GM18951 (cell line): ENCODE data around the gene MCC.

Source experiments
- POLR2A ChIP-seq: IDR thresholded peaks from 4 replicates; pipeline ENCODE4 v1.6.1; 2011; ENCODE audit warnings: mild to moderate bottlenecking; ENCODE audit not compliant: insufficient read length, insufficient read depth; ENCODE audit errors: extremely low read depth
- in situ Hi-C: fragments of 300-500 bp; cut with MboI; formaldehyde crosslinking; loops from one replicate; pipeline ENCODE4 v1.12.0; 2022; ENCODE audit warnings: low sequenced_read_pairs, mixed read lengths, inconsistent platforms; ENCODE audit not compliant: unreplicated experiment

MCC gene

GRCh38 chr5:113299591-113299990 lies 188.7 kb downstream of the MCC start:
- TF ChIP-seq POLR2A, result no peak
- in situ Hi-C loops, result no loop called here

- TF ChIP-seq POLR2A, result no peak
- in situ Hi-C loops, result no loop called here
These were observed 191.6 kb downstream of the MCC start for GRCh38 chr5:113296676-113297075.

GRCh38 chr5:113295111-113295539 lies 193.1 kb downstream of the MCC start:
- in situ Hi-C loops, result no loop called here
- TF ChIP-seq POLR2A, result no peak

GRCh38 chr5:113294311-113295110 lies 193.7 kb downstream of the MCC start:
- TF ChIP-seq POLR2A, result peak; percentile 72
- in situ Hi-C loops, result no loop called here

- in situ Hi-C loops, result no loop called here
- no peak for TF ChIP-seq POLR2A
These were observed 194.3 kb downstream of the MCC start for GRCh38 chr5:113293975-113294310.

- in situ Hi-C loops, result no loop called here
- no peak for TF ChIP-seq POLR2A
These were observed 194.9 kb downstream of the MCC start for GRCh38 chr5:113293068-113293974.

GRCh38 chr5:113292462-113292861 lies 195.8 kb downstream of the MCC start:
- no peak for TF ChIP-seq POLR2A
- in situ Hi-C loops, result no loop called here

- in situ Hi-C loops, result no loop called here
- TF ChIP-seq POLR2A, result no peak
These were observed 204.7 kb downstream of the MCC start for GRCh38 chr5:113283558-113283957.

GRCh38 chr5:113282472-113282871 lies 205.8 kb downstream of the MCC start:
- TF ChIP-seq POLR2A, result no peak
- in situ Hi-C loops, result no loop called here

GRCh38 chr5:113281194-113281593 lies 207.1 kb downstream of the MCC start:
- in situ Hi-C loops, result no loop called here
- no peak for TF ChIP-seq POLR2A

- in situ Hi-C loops, result no loop called here
These were observed 207.7 kb downstream of the MCC start for GRCh38 chr5:113280541-113280940.

GRCh38 chr5:113278976-113279375 lies 209.3 kb downstream of the MCC start:
- TF ChIP-seq POLR2A, result no peak

More at GRCh38 chr5:113280541-113280940, 207.7 kb downstream of the MCC start:
- no peak for TF ChIP-seq POLR2A

GRCh38 chr5:113276493-113276892 lies 211.8 kb downstream of the MCC start:
- in situ Hi-C loops, result no loop called here
- TF ChIP-seq POLR2A, result no peak

More at GRCh38 chr5:113278976-113279375, 209.3 kb downstream of the MCC start:
- in situ Hi-C loops, result no loop called here

- in situ Hi-C loops, result no loop called here
- TF ChIP-seq POLR2A, result no peak
These were observed 212.3 kb downstream of the MCC start for GRCh38 chr5:113276001-113276400.

GRCh38 chr5:113274836-113275414 lies 213.3 kb downstream of the MCC start:
- in situ Hi-C loops, result no loop called here
- TF ChIP-seq POLR2A, result no peak
